GM21526 (cell line): ENCODE data around the gene PAFAH1B1.

ENCODE experiments used
- ATAC-seq: cut with Tn5 transposase; IDR thresholded peaks from one replicate; pipeline ENCODE4 v1.9.1; 2021; ENCODE audit warnings: moderate library complexity; ENCODE audit not compliant: unreplicated experiment, low FRiP score

PAFAH1B1 gene

DNA sequence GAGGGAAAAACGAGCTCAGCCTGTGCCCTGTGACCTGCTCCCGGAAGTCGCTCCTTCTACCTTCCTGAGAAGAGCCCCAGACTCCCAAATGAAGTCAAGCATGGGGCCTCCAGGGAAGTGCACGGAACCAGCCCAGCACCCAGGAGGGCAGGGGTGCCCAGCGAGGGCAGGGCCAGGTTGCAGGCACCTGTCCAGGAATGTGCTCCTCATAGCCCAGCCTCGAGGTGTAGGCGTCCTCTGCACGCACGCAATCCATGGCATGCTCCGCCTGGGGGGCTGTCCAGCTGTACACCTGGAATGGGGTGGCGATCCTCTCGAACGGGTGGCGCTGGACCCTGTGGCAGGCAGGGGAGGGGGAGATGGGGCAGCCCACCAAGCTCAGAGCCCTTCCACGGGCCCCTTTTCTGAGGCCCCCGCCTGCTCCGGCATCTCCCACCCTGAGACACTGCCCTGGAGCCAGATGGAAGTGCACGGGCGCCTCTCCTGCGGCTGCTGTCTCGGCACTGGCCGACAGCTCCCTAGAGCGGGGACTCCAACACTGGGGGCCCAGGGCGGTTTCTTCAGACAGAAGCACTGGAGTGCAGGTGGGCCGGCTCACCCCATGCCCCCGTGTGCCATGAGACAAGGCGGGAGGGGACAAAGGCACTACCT lies 107.2 kb downstream of the PAFAH1B1 start:
- no peak for ATAC-seq

DNA sequence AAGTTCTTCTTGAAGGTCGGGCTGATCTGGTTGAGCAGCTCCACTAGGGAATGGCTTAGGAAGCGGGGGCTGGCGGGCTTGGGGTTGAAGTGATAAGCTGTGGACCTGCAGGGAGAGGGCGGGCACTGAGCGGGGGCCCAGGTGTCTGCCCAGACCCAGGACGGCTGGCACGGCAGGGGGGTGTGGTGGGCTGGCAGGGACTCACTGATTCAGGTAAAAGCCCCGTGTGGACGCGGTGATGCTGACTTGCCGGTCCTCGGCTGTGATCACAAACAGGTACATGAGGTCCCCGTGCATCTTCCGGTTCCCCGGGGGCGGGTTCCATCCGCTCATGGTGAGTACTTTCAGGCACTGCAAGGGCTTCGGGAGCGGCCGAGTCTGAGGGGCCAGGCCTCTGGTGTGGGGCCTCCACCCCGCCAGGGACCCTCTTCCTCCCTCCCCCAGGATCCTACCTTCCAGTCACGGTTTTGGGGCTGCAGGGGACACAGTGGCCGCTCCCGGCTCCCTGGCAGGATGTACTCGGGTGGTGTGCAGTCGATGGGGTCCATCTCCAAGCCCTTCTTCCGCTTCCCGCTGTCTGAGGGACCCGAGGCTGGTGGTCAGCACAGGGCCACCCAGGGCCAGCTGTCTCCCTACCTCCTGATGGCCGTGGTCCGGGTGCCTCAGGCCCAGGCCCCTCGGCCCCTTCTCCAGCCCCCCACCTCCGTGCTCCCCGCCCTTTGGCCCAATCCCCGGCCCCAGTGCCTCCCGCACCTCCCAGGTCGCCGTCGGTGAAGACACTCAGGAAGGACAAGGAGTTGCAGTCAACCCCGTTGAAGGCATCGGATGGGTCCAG lies 107.9 kb downstream of the PAFAH1B1 start:
- ATAC-seq, result no peak

DNA sequence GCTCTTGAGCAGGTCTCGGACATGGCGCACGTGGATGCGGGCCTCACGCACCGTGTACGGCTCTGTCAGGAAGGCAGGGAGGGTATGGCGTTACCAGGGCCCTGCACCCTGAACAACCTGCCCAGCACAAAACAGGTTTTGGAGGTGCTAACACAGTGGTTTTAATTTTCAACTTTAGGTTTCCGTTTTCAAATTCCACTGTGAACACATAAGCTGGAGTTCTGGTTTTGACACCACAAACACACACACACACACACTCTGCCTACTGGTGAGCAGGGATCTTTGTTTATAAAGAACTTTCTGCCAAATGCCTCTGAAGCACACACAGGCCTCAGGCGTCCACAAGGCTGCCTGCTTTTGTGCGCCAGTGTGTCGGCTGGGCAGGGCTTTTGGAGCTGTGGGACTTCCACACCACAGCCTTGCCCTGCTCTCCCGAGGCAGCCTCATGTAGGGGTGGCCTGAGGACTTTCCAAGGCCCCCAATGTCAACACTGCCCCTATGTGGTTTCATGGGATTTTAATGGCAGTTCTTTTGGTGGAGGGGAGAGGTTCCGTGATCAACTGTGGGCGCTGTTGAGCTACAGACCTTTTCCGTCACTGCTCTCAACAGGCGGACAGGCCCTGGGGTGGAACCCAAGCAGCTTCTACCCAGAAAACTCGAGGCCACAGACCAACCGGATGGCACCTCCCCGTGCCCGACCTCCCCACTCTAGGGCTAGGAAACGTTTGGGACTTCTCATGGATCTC lies 108.7 kb downstream of the PAFAH1B1 start:
- ATAC-seq, result no peak

DNA sequence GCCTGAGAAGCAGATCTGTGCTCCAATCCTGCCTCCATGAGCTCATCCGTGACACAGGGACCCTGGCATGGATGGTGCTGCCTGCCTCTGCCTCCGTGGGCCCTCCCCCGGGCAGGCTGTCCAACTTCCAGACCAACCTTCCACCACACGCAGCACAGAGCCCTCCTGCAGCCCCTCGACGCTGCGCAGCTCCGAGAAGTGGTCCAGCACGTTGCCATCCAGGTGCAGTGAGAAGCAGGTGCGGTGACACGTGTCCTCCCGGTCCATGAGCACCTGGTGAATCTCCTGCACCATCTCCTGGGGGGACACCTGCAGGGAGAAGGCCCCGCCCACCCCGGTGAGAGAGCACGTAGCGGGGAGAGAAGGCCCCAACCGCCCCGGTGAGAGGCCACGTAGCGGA lies 109.7 kb downstream of the PAFAH1B1 start:
- ATAC-seq, result no peak

DNA sequence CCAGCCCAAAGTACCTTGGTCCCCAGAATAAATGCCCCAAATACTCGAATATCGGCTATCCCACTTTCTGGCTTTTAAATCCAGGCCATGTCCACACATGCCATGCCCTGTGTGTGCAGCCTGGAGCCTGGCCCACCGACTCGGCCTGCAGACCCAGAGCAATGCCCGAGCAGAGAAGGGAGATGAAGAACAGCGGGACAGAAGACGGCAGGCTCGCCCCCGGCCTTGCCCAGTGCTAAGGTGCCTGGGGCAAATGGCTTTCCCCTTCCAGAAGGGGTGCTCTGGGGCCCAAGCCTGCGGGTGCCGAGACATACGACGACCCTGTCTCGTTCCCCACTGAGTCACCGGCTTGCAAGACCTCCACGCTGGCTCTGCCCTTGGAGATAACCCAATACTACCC lies 110.2 kb downstream of the PAFAH1B1 start:
- ATAC-seq, result no peak

DNA sequence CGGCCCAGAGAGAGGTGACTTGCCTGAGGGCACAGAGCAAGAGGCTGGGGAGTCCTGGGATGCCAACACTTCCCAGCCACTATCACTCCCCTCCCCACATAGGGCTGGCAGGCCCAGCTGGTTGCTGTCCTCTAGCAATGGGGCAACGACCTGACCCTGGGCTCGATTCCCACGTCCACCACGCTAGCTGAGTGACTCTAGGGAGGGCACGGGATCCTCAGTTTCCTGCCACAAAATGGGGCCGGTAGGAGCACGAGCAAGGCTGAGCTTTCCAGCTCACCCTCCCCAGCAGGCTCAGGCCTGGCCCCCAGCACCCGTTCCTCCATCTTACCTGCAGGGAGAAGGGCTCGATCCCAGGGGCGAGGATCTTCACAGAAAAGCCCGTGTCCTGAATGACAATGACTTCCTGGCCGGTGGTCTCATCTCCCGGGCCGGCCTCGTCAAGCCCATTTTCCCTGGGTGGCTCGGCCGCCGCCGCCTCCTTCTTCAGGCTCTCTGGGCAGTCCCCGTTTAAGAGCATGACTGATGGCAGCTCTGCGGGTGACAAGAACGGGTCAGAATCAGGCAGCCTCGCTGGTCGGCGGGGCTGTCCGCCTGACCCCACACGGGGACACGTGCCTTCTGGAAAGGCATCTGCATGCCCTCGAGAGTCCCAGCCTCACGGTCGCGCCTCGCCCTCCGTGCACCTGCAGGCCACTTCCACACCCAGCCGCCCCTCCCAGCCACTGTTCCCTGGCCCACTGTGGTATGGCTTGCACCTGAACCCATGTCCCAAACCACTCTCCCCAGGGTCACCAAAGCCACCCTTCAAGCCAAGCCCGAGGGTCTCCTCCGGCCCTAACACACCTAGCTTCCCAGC lies 110.8 kb downstream of the PAFAH1B1 start:
- no peak for ATAC-seq

DNA sequence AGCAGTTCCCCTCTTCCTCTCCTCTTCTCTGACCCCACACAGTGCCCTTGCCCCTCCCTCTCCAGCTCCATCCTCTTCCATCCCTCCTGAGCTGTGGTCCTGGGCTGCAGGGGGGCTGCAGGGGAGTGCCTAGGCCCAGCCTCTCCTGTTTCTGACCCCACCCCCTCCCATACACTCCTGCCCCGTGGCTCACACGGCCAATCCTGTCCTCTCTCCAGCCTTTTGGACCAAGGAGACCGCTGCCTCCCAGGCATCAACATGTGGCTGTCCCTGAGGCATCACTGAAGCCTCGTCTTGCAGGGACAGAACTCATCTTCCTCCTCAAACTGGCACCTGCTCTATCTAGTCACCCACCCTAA lies 111.4 kb downstream of the PAFAH1B1 start:
- no peak for ATAC-seq

DNA sequence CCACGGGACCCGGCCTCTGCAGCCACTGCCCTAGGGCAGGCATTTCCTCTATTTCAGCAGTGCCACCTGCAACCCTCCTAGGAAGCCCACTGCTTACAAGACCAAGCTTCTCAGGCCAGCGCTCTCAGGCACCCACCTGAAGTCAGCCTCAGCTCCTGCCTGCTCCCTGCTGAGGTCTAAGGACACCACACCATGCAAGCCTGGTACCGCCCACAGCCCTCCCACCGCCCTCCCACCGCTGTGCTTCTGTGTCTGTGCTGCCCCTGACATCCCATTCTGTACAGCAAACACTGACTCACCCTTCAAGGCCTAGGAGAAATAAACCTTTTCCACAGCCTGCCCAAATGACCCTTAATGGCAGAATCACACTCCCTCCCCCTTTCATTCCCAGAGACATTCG lies 111.8 kb downstream of the PAFAH1B1 start:
- ATAC-seq, result no peak

DNA sequence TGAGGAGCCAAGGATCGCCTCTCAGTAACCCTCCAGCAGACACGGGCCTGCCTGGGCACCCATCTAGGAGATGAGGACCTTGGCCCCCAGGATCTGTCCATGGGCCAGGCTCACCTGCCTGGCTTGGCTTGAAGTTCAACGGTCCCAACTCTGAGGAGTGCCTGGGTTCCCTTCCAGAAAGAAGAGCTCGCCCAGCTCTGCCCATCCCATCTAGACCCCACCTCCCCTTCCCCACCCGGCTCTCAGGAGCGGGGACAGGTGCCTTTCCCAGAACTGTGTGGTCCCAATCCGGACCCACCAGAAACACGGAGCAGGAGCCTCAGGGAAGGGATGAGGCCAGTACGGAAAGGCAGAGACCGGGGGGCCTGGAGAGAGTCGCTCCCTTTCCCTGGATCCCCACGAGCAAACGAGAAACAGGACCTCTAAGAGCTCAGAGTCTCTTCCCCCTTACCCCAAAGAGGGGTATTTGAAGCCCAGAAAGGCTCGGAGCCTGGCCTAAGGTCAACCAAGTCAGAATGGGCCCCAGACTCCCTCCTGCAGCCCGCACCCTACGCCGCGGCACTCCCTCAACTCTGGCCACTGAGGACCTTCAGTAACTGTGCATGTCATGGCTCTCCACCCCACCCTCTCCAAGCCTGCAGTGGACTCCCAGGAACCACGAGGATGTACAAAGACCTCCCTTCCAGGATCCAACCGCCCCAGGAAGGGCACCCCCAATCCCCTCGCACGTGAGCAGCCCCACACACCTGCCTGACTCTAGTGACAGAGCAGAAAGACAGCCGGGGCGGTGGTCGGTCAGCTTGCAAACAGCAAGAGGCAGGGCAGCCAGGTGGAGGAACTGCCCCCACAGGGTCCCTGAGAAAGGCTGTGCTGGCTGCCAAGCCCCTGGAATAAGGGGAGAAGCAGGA lies 112.7 kb downstream of the PAFAH1B1 start:
- ATAC-seq, result no peak

DNA sequence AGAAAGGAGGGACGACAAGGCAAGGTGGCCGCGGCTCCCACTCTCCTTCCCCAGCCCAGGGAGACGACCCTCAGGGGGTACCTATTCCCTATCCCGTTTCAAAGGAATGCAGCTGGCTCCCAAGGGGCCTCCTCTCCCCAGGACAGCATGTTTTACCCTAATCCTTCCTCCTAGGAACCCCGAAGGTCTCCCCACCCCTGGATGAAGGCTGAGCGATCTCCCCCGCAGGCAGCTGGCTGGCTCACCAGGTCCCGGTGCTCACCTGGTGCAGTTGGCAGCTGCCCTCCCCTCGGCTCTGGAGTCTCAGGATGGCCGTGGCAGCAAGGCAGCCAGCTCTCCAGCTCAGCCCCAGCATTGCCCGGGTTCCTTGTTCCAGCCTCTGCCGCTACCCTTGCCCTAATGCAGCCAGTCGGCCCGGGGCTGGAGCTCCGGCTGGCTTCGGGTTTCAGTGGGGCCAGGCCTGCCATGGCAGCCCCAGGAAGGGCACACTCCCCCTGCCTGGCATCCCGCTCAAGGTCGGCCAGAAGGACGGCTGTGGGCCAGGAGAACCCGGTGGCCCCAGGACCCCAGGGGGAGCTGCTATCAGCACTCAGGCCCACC lies 113.6 kb downstream of the PAFAH1B1 start:
- no peak for ATAC-seq

DNA sequence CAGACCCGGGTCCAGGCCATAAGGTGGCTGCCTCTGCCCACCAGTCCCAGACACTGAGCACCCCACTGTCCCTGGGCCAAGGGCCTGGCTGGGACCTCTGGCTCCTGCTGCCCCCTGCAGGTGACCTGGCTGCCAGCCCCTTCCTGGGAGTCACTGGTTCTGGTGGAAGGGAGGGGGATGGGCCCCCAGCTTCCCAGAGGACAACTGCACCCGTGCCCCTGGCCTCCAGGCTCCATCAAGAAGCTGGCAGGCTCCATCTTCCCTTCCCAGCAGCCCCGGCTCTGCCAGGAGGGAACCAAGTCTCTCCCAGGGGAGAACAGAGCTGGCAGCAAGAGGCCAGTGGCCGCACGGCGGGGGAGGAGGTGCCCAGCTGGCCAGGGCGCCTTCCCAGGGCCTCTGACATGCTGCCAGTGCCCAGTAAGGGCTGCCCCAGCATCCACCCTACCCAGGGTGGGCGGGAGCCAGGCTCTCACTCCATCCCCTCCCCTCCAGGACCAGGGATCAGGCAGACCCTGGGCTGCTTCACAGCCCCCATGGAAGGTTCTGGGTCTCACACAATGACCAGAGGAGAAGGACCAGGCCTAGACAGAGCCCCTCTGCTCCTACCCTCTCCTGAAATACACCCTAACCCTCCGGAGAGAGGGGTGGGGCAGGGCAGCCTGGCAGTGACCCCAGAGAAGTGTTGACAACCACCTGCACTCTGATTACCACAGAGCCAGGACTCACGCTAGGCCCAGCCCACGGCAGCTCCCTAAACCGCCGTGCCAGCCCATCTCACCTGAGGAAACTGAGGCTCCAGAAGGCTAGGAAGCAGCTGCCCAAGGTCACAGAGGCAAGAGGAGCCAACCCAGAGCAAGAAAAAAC lies 114.5 kb downstream of the PAFAH1B1 start:
- ATAC-seq, result no peak

DNA sequence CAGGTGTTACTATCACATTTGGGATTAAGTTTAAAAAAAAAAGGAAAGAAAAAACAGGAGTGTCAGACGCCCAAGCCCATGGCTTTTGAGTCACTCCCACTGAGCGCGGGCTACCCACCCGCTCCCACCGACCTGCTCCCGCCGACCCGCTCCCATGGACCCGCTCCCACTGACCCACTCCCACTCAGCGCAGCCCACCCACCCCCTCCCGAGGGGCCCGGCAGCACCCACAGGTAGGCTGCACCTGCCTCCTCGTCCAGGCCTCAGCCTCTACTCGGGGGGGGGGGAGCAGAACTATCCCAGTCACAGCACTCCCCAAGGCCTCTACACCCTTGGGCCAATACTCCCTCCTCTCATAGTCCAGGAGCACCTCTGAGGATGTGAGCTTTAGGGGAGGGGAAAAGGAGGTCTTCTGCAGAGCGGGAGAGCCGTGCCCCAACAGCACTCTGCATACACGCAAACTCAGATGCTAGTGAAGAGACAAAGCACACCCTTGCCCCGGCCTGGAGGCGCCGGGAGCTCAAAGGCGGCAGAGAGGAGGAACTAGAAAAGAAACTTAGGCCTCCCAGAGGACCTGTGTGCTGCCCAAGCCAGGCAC lies 115.2 kb downstream of the PAFAH1B1 start:
- ATAC-seq, result no peak

DNA sequence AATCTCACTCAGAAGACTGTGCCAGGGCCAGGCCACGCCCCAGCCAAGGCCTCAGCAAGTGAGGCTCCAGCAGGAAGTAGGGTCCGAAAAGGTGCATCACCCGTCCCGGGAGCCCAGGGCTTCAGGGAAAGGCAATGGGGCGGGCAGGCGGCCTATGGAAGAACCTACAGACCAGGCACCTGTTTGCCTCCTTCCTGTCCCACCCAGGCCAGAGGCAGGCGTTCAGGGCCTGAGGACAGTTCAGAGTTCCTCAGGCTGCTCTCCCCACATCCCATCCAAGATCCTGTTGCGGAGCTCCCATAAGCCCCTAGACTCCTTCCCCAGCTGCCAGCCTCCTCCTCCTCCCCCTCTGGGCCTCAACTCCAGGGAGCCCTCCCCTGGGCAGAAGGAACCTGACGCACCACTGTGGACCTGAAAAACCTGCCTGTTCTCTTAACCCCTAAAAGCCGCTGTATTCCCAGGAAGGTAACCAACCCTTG lies 115.8 kb downstream of the PAFAH1B1 start:
- ATAC-seq, result no peak

DNA sequence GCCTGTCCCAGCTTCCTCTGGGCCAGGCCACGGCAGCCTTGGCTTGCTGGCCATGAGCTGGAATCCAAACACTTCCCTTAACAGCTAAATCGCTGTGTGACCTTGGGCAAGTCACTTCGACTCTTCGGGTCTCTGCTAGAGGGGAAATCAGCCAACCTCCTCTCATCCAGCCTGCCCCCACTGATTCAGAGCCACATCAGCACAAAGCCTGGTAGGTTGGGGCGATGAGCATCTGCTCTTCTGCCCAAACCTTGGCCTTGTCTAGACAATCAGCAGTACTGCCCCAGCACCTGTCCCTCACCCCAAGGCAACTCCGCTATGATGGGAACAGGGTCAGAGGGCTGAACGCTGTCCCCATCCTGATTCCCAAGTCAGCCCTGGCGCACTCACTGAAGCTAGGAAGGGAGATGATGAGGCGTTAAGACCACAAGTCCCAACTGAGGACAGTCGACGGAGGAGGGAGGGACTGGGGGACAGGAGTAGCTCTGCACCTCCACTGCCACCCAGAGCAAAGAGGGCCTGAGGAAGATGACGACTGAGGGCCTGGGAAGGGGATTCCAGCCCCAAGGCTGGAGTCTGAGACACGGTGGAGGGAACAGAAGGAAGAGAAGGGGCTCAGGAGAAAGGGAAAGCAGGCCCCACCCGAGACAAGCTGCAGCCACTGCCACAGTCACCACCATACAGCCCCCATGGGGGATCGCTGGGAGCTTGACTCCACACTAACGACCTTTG lies 116.8 kb downstream of the PAFAH1B1 start:
- no peak for ATAC-seq

DNA sequence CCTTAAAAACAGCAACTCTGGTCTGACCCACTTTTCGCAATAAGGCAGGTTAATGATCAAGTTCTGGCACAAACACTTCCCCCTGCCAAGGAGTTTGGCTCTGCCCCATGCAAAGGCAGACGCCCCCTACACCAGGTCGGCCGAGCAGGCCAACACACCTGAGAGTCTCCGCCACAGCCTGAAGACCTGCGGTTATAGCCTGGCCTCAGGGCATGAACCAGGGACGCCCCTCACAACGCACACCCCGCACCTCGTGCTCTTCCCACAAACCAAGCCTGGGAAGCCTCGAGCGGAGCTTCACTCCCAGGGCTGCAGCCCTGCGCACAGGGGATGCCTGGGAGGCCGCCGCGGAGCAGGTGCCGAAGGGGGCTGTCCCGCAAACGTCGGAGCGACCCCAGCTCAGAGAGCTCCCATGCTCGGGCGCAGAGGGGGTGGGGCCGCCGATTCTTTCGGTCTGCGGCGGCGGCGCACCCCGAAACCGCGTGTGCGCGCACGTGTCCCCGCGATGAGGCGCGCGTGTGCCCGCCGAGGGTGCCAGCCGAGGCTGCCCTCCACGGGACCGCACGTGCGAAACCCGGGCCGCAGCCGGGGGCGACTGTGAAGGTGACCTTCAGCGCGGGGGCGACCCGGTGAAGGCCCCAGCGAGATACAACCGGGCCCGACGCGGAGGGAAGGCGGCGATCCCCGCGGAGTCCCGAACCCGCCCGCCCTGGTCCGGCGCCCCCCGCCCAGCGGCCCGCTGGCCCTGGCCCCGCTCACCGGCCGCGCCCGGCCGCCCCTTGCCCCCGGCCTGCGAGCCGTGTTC lies 117.6 kb downstream of the PAFAH1B1 start:
- peak; percentile 23 for ATAC-seq

DNA sequence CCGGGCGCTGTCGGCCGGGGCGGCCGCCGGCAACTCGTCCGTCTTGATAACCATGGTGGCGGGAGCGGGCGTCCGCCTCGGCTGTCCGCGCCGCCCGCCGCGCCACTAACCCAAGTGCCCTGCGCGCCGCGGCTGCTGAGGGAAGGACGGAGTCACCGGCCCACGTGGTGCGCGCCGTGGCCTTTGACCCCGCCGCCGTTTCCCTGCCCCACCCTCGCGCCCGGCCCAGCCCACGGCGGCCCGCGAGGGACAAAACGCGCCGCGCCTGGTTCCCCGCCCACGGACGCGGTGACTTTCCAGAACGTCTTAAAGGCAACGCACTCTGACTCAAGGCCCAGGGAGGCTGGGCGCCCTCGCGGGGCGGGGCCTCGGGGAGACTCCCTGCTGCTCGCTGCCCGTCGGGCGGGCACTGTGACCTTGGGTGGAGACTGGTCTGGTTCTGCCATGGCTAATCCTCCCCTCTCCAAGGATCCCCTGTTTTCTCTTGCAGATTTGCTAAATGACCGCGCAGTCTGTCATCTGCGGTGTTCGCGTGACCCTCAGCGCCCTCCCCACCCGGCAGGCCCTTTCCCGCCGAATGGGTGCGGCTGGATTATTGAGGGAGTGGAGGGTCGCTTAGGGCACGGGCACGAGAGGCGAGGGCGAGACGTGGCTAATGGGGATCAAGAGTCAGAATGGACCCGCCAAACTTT lies 118.3 kb downstream of the PAFAH1B1 start, which contains the start of gene CLUH:
TSS of gene CLUH (minus strand) at position 157 of the 692 bp plus-strand sequence. CDS start at position 54, 103 bp downstream.
- peak; percentile 61 for ATAC-seq
